Testis (tissue), 2 donors: ENCODE results near the gene CTXND1.

Source experiments
- POLR2A ChIP-seq: fragments of 450-650 bp; IDR thresholded peaks from one replicate; pipeline ENCODE4 v1.6.1; 2017; ENCODE audit warnings: antibody characterized with exemption, mild to moderate bottlenecking, moderate library complexity
- TF ChIP-seq, protein P1 (sequence below), 3 experiments: fragments of 450-650 bp in 2 of 3; fragments of 200-600 bp in 1 of 3; sonication (generic) in 1 of 3; IDR thresholded peaks; one replicate each; pipeline ENCODE4 v1.5.1; 2016 to 2019; ENCODE audit warnings: antibody characterized with exemption in 3 of 3, mild to moderate bottlenecking in 2 of 3, moderate library complexity in 1 of 3

- TF ChIP-seq, protein P1, sequence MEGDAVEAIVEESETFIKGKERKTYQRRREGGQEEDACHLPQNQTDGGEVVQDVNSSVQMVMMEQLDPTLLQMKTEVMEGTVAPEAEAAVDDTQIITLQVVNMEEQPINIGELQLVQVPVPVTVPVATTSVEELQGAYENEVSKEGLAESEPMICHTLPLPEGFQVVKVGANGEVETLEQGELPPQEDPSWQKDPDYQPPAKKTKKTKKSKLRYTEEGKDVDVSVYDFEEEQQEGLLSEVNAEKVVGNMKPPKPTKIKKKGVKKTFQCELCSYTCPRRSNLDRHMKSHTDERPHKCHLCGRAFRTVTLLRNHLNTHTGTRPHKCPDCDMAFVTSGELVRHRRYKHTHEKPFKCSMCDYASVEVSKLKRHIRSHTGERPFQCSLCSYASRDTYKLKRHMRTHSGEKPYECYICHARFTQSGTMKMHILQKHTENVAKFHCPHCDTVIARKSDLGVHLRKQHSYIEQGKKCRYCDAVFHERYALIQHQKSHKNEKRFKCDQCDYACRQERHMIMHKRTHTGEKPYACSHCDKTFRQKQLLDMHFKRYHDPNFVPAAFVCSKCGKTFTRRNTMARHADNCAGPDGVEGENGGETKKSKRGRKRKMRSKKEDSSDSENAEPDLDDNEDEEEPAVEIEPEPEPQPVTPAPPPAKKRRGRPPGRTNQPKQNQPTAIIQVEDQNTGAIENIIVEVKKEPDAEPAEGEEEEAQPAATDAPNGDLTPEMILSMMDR (IDR thresholded peaks at IDR 0.05) = no peak
- TF ChIP-seq POLR2A = no peak
These were observed 23.9 kb upstream of the CTXND1 start for GRCh38 chr15:80275961-80276360.
